ENCODE results near the gene PIK3R6. TPM values are rescaled to one million over a fixed set of nuclear protein-coding genes. Genes with fewer than 3 reads are reported as not detected.

The PIK3R6 gene
- total RNA-seq, 2 donors from 2014 or later, result 2.1 to 2.5 TPM

GRCh38 chr17:8797621-8798175, 69.8 kb downstream of the PIK3R6 start:
- WGBS, 2 experiments (ENCODE audit: insufficient coverage in 1 of 2, insufficient read length in 1 of 2), result 82 to 86% methylated on average over 14 of the region's 14 CpGs
- Mint-ChIP-seq H3K4me1 (peaks cover 8% of the 10 kb centered on the region), H3K27ac (no peak overlapping the region), H3K4me3 (peak overlapping the region; percentile 68), H3K9me3 (peaks cover 2% of the 10 kb centered on the region), H3K27me3 (ENCODE audit: insufficient read depth) (peaks cover 39% of the 10 kb centered on the region), H3K36me3 (ENCODE audit: low read depth) (no peaks in the 10 kb centered on the region)
- H3K4me1 ChIP-seq (ENCODE audit: control insufficient read depth, insufficient read depth, low read length), result no peaks in the 10 kb centered on the region
- H3K27ac ChIP-seq (ENCODE audit: low read depth, low read length), result no peak overlapping the region
- peaks cover 23% of the 10 kb centered on the region for H3K27me3 ChIP-seq (ENCODE audit: control insufficient read depth, insufficient read depth, low read length, poor library complexity, severe bottlenecking)
- H3K9ac ChIP-seq (ENCODE audit: extremely low read depth, low read length, poor library complexity, severe bottlenecking), result no peak overlapping the region
- peak; percentile 36 for DNase-seq
- H3K9me3 ChIP-seq (ENCODE audit: control insufficient read depth, low read length), result no peaks in the 10 kb centered on the region
- no peak for TF ChIP-seq CTCF (conservative IDR thresholded peaks at IDR 0.05)
- H3K4me3 ChIP-seq (ENCODE audit: low read length), result no peak overlapping the region
- no peaks in the 10 kb centered on the region for H3K36me3 ChIP-seq (ENCODE audit: control insufficient read depth, insufficient read depth, low read length)

- H3K27me3 ChIP-seq (ENCODE audit: control insufficient read depth, insufficient read depth, low read length, poor library complexity, severe bottlenecking), result peaks cover 23% of the 10 kb centered on the region
- no peak overlapping the region for H3K9ac ChIP-seq (ENCODE audit: extremely low read depth, low read length, poor library complexity, severe bottlenecking)
- DNase-seq, result no peak
- H3K27ac Mint-ChIP-seq, result no peak overlapping the region
- H3K9me3 ChIP-seq (ENCODE audit: control insufficient read depth, low read length), result peaks cover 16% of the 10 kb centered on the region
- 87 to 91% methylated on average over 4 to 7 of the region's 7 CpGs for WGBS, 2 experiments (ENCODE audit: insufficient coverage in 1 of 2, insufficient read length in 1 of 2)
- no peak overlapping the region for H3K4me3 ChIP-seq (ENCODE audit: low read length)
- H3K4me3 Mint-ChIP-seq, result no peak overlapping the region
- H3K36me3 Mint-ChIP-seq (ENCODE audit: low read depth), result peaks cover 5% of the 10 kb centered on the region
- no peak overlapping the region for H3K27ac ChIP-seq (ENCODE audit: low read depth, low read length)
- peaks cover 32% of the 10 kb centered on the region for H3K27me3 Mint-ChIP-seq (ENCODE audit: insufficient read depth)
- H3K9me3 Mint-ChIP-seq, result peaks cover 17% of the 10 kb centered on the region
- peaks cover 6% of the 10 kb centered on the region for H3K4me1 ChIP-seq (ENCODE audit: control insufficient read depth, insufficient read depth, low read length)
- no peak for TF ChIP-seq CTCF (conservative IDR thresholded peaks at IDR 0.05)
- H3K36me3 ChIP-seq (ENCODE audit: control insufficient read depth, insufficient read depth, low read length), result no peaks in the 10 kb centered on the region
- peaks cover 14% of the 10 kb centered on the region for H3K4me1 Mint-ChIP-seq
Measured at GRCh38 chr17:8794636-8795035, 72.8 kb downstream of the PIK3R6 start.

GRCh38 chr17:8793649-8794048, 73.8 kb downstream of the PIK3R6 start:
- H3K36me3 ChIP-seq (ENCODE audit: control insufficient read depth, insufficient read depth, low read length), result no peaks in the 10 kb centered on the region
- Mint-ChIP-seq H3K4me1 (peaks cover 20% of the 10 kb centered on the region), H3K9me3 (peaks cover 17% of the 10 kb centered on the region), H3K27me3 (ENCODE audit: insufficient read depth) (peaks cover 28% of the 10 kb centered on the region), H3K4me3 (no peak overlapping the region), H3K27ac (no peak overlapping the region), H3K36me3 (ENCODE audit: low read depth) (peaks cover 5% of the 10 kb centered on the region)
- no peak overlapping the region for H3K27ac ChIP-seq (ENCODE audit: low read depth, low read length)
- peaks cover 16% of the 10 kb centered on the region for H3K9me3 ChIP-seq (ENCODE audit: control insufficient read depth, low read length)
- no peak overlapping the region for H3K9ac ChIP-seq (ENCODE audit: extremely low read depth, low read length, poor library complexity, severe bottlenecking)
- peaks cover 14% of the 10 kb centered on the region for H3K4me1 ChIP-seq (ENCODE audit: control insufficient read depth, insufficient read depth, low read length)
- 94 to 100% methylated on average over 2 of the region's 2 CpGs for WGBS, 2 experiments (ENCODE audit: insufficient coverage in 1 of 2, insufficient read length in 1 of 2)
- no peak overlapping the region for H3K4me3 ChIP-seq (ENCODE audit: low read length)
- peaks cover 21% of the 10 kb centered on the region for H3K27me3 ChIP-seq (ENCODE audit: control insufficient read depth, insufficient read depth, low read length, poor library complexity, severe bottlenecking)
- no peak for DNase-seq
- TF ChIP-seq CTCF (conservative IDR thresholded peaks at IDR 0.05), result no peak
